Osteoblast (primary cell): ENCODE results near the gene CCNY. TPM values are rescaled to one million over a fixed set of nuclear protein-coding genes. Genes with fewer than 3 reads are reported as not detected.

Source experiments
- DNase-seq: peaks from one replicate; pipeline ENCODE4 v3.0.0; 2011; ENCODE audit warnings: low spot score, mixed read lengths; ENCODE audit not compliant: insufficient read length; ENCODE audit errors: missing footprints
- H2AFZ ChIP-seq: 2 replicates; pipeline ENCODE4 v1.6.0; 2011; ENCODE audit warnings: mild to moderate bottlenecking, low read length
- H3K27ac ChIP-seq: 2 replicates; pipeline ENCODE4 v1.5.1; 2011; ENCODE audit warnings: mild to moderate bottlenecking, low read depth, low read length, moderate library complexity
- H3K27me3 ChIP-seq: 2 replicates; pipeline ENCODE4 v1.6.0; 2012; ENCODE audit warnings: mild to moderate bottlenecking, control low read depth, inconsistent platforms, low read length, moderate library complexity; ENCODE audit not compliant: insufficient read depth
- H3K36me3 ChIP-seq: 2 replicates; pipeline ENCODE4 v1.5.1; 2011; ENCODE audit warnings: mild to moderate bottlenecking, low read length, control low read depth, moderate library complexity; ENCODE audit not compliant: insufficient read depth
- H3K4me1 ChIP-seq: 2 replicates; pipeline ENCODE4 v1.5.1; 2011; ENCODE audit warnings: mild to moderate bottlenecking, low read length, control low read depth, moderate library complexity; ENCODE audit not compliant: insufficient read depth
- H3K4me2 ChIP-seq: 2 replicates; pipeline ENCODE4 v1.6.0; 2011; ENCODE audit warnings: mild to moderate bottlenecking, low read length; ENCODE audit not compliant: insufficient read depth
- H3K4me3 ChIP-seq: fragments of 200-600 bp; sonication (generic); 3 replicates; pipeline ENCODE4 v1.5.1; 2012; ENCODE audit warnings: mild to moderate bottlenecking, low read length, inconsistent platforms; ENCODE audit not compliant: insufficient read depth
- H3K79me2 ChIP-seq: 2 replicates; pipeline ENCODE4 v1.6.0; 2012; ENCODE audit warnings: mild to moderate bottlenecking, low read length, control low read depth, inconsistent platforms; ENCODE audit not compliant: insufficient read depth
- H3K9me3 ChIP-seq: 2 replicates; pipeline ENCODE4 v1.5.1; 2011; ENCODE audit warnings: low read depth, low read length, control low read depth
- H4K20me1 ChIP-seq: 2 replicates; pipeline ENCODE4 v1.6.0; 2012; ENCODE audit warnings: mild to moderate bottlenecking, low read length, control low read depth; ENCODE audit not compliant: insufficient read depth
- total RNA-seq: library from RNA; depleted of rRNA; stranded (reverse); fragments of >200 nt; gene quantifications from 2 replicates; pipeline ENCODE4 v1.2.3, GENCODE V29; 2012
- TF ChIP-seq, protein P1 (sequence below): IDR thresholded peaks from 2 replicates; pipeline ENCODE4 v1.5.1; 2011; ENCODE audit warnings: mild to moderate bottlenecking, low read depth, low read length, moderate library complexity; ENCODE audit errors: extremely low read depth

The CCNY gene
- total RNA-seq, 1 donor = 53.2 TPM

DNA sequence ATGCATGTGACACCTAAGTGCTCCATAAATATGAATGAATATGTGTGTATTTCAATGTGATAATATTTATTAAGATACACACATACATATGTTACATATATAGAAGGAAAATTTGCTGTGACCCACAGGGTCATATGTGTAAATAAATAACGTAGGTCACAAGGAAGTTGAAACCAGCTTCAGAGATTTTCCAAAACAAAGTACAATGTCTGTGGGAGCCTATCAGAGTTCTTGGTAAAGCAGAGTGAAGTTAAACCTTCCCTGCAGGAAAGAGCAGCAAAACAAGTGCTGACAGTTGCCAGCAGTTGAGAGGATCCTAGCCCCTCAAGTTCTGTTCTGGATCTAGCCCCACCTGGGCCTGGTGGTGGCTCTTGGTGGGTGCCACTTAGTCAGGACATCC lies 91.2 kb downstream of the CCNY start:
- Histone ChIP-seq H2AFZ (no peak overlapping the region), H3K36me3 (no peaks in the 10 kb centered on the region), H3K4me3 (no peak overlapping the region), H3K79me2 (peaks cover 92% of the 10 kb centered on the region), H3K27me3 (no peaks in the 10 kb centered on the region), H3K27ac (no peak overlapping the region), H3K4me2 (no peak overlapping the region), H3K4me1 (peaks cover 32% of the 10 kb centered on the region), H4K20me1 (peaks cover 40% of the 10 kb centered on the region), H3K9me3 (no peaks in the 10 kb centered on the region)
- TF ChIP-seq, protein P1, sequence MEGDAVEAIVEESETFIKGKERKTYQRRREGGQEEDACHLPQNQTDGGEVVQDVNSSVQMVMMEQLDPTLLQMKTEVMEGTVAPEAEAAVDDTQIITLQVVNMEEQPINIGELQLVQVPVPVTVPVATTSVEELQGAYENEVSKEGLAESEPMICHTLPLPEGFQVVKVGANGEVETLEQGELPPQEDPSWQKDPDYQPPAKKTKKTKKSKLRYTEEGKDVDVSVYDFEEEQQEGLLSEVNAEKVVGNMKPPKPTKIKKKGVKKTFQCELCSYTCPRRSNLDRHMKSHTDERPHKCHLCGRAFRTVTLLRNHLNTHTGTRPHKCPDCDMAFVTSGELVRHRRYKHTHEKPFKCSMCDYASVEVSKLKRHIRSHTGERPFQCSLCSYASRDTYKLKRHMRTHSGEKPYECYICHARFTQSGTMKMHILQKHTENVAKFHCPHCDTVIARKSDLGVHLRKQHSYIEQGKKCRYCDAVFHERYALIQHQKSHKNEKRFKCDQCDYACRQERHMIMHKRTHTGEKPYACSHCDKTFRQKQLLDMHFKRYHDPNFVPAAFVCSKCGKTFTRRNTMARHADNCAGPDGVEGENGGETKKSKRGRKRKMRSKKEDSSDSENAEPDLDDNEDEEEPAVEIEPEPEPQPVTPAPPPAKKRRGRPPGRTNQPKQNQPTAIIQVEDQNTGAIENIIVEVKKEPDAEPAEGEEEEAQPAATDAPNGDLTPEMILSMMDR = no peak
- no peak for DNase-seq

DNA sequence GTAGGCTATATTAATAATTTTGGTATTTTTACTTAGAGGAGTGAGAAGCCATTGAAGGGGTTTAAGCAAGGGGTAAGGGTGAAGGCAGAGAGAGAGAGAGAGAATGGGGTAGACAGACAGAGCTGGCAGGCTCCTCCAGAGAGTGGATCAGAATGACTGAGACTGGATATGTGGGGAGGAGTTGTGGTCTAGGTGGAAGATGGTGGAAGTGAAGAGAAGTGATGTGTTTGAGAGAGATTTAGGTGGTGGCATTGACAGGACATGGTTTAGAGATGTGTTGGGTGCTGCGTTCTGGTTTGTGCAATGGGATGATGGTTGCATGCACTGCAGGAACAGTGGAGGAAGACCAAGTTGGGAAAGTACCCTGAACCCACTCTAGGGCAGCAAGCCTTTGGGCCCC lies 92.2 kb downstream of the CCNY start:
- Histone ChIP-seq H3K9me3 (no peaks in the 10 kb centered on the region), H2AFZ (no peak overlapping the region), H3K4me1 (peaks cover 24% of the 10 kb centered on the region), H4K20me1 (peaks cover 43% of the 10 kb centered on the region), H3K27ac (no peak overlapping the region), H3K79me2 (peaks cover 92% of the 10 kb centered on the region), H3K36me3 (no peaks in the 10 kb centered on the region), H3K4me2 (no peak overlapping the region), H3K27me3 (no peaks in the 10 kb centered on the region), H3K4me3 (no peak overlapping the region)
- TF ChIP-seq, protein P1 = no peak
- DNase-seq = no peak

DNA sequence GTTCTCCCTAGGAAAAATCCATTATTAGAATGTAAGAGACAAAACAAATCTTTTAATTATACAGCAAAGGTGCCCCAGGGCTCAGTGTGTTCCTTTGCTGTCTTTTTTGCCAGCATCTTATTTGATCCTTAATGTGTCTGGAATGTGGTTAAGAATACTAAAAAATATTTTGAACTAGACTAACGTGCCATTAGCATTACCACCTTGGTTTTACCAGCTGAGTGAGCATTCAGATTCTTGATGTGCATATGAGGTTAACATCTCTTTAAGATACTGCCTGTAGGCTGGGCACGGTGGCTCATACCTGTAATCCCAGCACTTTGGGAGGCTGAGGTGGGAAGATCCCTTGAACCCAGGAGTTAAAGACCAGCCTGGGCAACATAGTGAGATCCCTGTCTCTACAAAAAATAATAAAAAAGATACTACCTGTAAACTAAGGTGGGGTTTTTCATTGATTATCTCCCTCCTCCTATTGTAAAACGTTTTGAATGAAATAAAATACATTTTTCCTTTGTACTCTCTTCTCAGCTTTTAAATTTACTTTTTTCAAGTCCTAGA lies 96.6 kb downstream of the CCNY start:
- no peaks in the 10 kb centered on the region for H3K27me3 ChIP-seq
- H3K79me2 ChIP-seq = peaks cover 91% of the 10 kb centered on the region
- H3K4me1 ChIP-seq = peaks cover 9% of the 10 kb centered on the region
- no peak overlapping the region for H2AFZ ChIP-seq
- H3K9me3 ChIP-seq = no peaks in the 10 kb centered on the region
- no peak for DNase-seq
- peaks cover 43% of the 10 kb centered on the region for H4K20me1 ChIP-seq
- H3K36me3 ChIP-seq = no peaks in the 10 kb centered on the region
- H3K4me2 ChIP-seq = no peak overlapping the region
- no peak overlapping the region for H3K4me3 ChIP-seq
- TF ChIP-seq, protein P1 = no peak
- H3K27ac ChIP-seq = no peak overlapping the region

DNA sequence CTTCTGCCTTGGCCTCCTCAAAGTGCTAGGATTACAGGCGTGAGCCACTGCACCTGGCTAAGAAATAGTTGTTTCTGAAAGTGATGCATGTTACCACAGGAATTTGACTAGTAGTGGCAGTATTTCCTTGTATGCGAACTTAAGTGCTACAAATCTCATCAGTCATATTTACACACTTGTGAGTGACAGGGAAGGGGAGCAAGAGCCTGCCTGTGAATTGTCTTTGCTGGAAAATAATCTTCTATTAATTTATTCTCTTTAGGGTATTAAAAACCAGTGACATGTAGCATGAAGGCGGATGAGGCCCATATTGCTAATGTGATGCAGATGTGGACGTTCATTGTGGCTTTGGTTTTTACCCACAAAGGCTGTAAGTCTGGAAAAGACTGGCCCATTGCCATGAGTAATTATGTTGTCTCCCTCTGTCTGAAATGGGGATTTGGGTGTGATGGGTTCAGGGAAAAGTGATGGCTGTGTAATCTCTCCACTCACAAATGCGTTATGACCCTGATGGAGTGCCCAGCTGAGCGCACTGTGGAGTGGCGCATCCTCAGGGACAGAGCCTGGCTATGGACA lies 97.6 kb downstream of the CCNY start:
- TF ChIP-seq, protein P1 = no peak
- H3K79me2 ChIP-seq = peaks cover 91% of the 10 kb centered on the region
- peaks cover 36% of the 10 kb centered on the region for H4K20me1 ChIP-seq
- no peaks in the 10 kb centered on the region for H3K27me3 ChIP-seq
- peaks cover 9% of the 10 kb centered on the region for H3K4me1 ChIP-seq
- no peak overlapping the region for H3K4me3 ChIP-seq
- DNase-seq = no peak
- no peak overlapping the region for H3K4me2 ChIP-seq
- no peaks in the 10 kb centered on the region for H3K36me3 ChIP-seq
- no peak overlapping the region for H2AFZ ChIP-seq
- no peaks in the 10 kb centered on the region for H3K9me3 ChIP-seq
- H3K27ac ChIP-seq = no peak overlapping the region
